Naive thymus-derived CD8-positive, alpha-beta T cell (primary cell): ENCODE results near the gene TMEM201. TPM values are rescaled to one million over a fixed set of nuclear protein-coding genes. Genes with fewer than 3 reads are reported as not detected.

Source experiments
- ATAC-seq, 2 donors: fragments of 150-1000 bp; cut with Tn5 transposase in 1 of 2; sonication (Bioruptor Pico), chemical (Tn5 transposase) in 1 of 2; 1 replicate in 1 of 2; 2 replicates in 1 of 2; pipeline ENCODE4 v1.10.0; 2021; ENCODE audit warnings: mild to moderate bottlenecking in 2 of 2, moderate library complexity in 2 of 2
- POLR2A ChIA-PET: fragments of 350-600 bp; sonication (Branson Sonifier 250); formaldehyde crosslinking; loops from one replicate; lab custom pipeline; 2021; ENCODE audit warnings: antibody characterized with exemption; lab: Charles Lee
- DNase-seq, 10 donors: peaks; one replicate each; pipeline versions ENCODE4 v3.0.0 to v3.0.0-alpha.2; 2020 to 2022
- H3K27ac Mint-ChIP-seq, 10 donors: one replicate each; pipeline ENCODE4 v1.8.0; 2020 to 2022; ENCODE audit warnings: mild to moderate bottlenecking in 10 of 10, mixed read lengths in 10 of 10, moderate library complexity in 4 of 10, inconsistent platforms in 1 of 10
- H3K27me3 Mint-ChIP-seq, 5 donors: one replicate each; pipeline ENCODE4 v1.8.0; 2021 to 2022; ENCODE audit warnings: mixed read lengths in 5 of 5
- H3K36me3 Mint-ChIP-seq, 3 donors: one replicate each; pipeline ENCODE4 v1.8.0; 2020 to 2022; ENCODE audit warnings: mixed read lengths in 3 of 3, mild to moderate bottlenecking in 2 of 3, inconsistent platforms in 1 of 3
- H3K4me1 Mint-ChIP-seq, 4 donors: one replicate each; pipeline ENCODE4 v1.8.0; 2021 to 2022; ENCODE audit warnings: mixed read lengths in 4 of 4
- H3K4me3 Mint-ChIP-seq, 10 donors: one replicate each; pipeline ENCODE4 v1.8.0; 2020 to 2022; ENCODE audit warnings: mild to moderate bottlenecking in 10 of 10, mixed read lengths in 10 of 10, moderate library complexity in 6 of 10, inconsistent platforms in 1 of 10
- H3K9me3 Mint-ChIP-seq, 9 donors: one replicate each; pipeline ENCODE4 v1.8.0; 2020 to 2022; ENCODE audit warnings: mixed read lengths in 9 of 9, mild to moderate bottlenecking in 3 of 9, inconsistent platforms in 1 of 9, moderate library complexity in 1 of 9
- polyA plus RNA-seq, 3 donors: library from polyadenylated mRNA; unstranded; fragments of 300-500 nt; fragmentation: Illumina TruSeq; gene quantifications; one replicate each; pipeline ENCODE4 v1.2.3, GENCODE V29; 2021
- total RNA-seq, 8 experiments: library from RNA in 2 of 8; stranded (reverse) in 2 of 8; gene quantifications; one replicate each; pipeline ENCODE4 v1.2.3 and lab custom pipeline; 2021 to 2026

TMEM201 gene
- total and polyA plus RNA-seq, 5 experiments from 2014 or later, result 0.73 to 9.2 (median 2.2) TPM

GRCh38 chr1:9586147-9586766 lies 2.5 kb upstream of the TMEM201 start:
- peaks cover 0 to 17% (median 4%) of the 10 kb centered on the region in 3 donors for H3K36me3 Mint-ChIP-seq
- peak overlapping the region in 1 of 10 donors; percentile 33 for H3K27ac Mint-ChIP-seq
- H3K4me1 Mint-ChIP-seq, result peaks cover 8 to 19% (median 13%) of the 10 kb centered on the region in 4 donors
- ATAC-seq, result no peak
- POLR2A ChIA-PET, result interaction anchor here (0.5 kb wide), 1 partner anchor 270 kb away, joined by 3 read pairs; no protein-coding TSS in a partner anchor
- no peaks in the 10 kb centered on the region for H3K27me3 Mint-ChIP-seq
- peak overlapping the region in 2 of 10 donors; percentile 7 to 41 for H3K4me3 Mint-ChIP-seq
- H3K9me3 Mint-ChIP-seq, result no peaks in the 10 kb centered on the region
- no peak for DNase-seq

- H3K4me1 Mint-ChIP-seq, result peaks cover 13 to 33% (median 26%) of the 10 kb centered on the region in 4 donors
- no peaks in the 10 kb centered on the region for H3K36me3 Mint-ChIP-seq
- no peaks in the 10 kb centered on the region for H3K27me3 Mint-ChIP-seq
- no peaks in the 10 kb centered on the region for H3K9me3 Mint-ChIP-seq
- H3K27ac Mint-ChIP-seq, result peak overlapping the region in 8 of 10 donors; percentile 19 to 94 (median 78)
- H3K4me3 Mint-ChIP-seq, result peak overlapping the region; percentile 72 to 93 (median 81)
- POLR2A ChIA-PET, result interaction anchor here (0.7 to 1.0 kb wide), 2 partner anchors 62 to 132 kb away, joined by 3 to 4 read pairs; partner anchors contain the start of gene PIK3CD
- peak; percentile 35 to 37 for ATAC-seq
- peak in 8 of 10 donors; percentile 12 to 51 (median 38) for DNase-seq
Measured at GRCh38 chr1:9589144-9589718, 520 bp downstream of the TMEM201 start.

- POLR2A ChIA-PET, result interaction anchor here (0.7 to 1.0 kb wide), 3 partner anchors 62 to 131 kb away, joined by 3 to 4 read pairs (median 3); partner anchors contain the start of gene PIK3CD
- H3K36me3 Mint-ChIP-seq, result no peaks in the 10 kb centered on the region
- H3K4me3 Mint-ChIP-seq, result peak overlapping the region; percentile 72 to 93 (median 81)
- no peaks in the 10 kb centered on the region for H3K27me3 Mint-ChIP-seq
- ATAC-seq (no peak), DNase-seq (no peak)
- no peaks in the 10 kb centered on the region for H3K9me3 Mint-ChIP-seq
- peaks cover 16 to 33% (median 26%) of the 10 kb centered on the region in 4 donors for H3K4me1 Mint-ChIP-seq
- H3K27ac Mint-ChIP-seq, result peak overlapping the region in 8 of 10 donors; percentile 19 to 86 (median 61)
Measured at GRCh38 chr1:9589719-9590157, 1.0 kb downstream of the TMEM201 start.

GRCh38 chr1:9590201-9590600 lies 1.5 kb downstream of the TMEM201 start:
- Mint-ChIP-seq H3K36me3 (no peaks in the 10 kb centered on the region), H3K27ac (peak overlapping the region in 3 of 10 donors; percentile 16 to 62 (median 40)), H3K27me3 (no peaks in the 10 kb centered on the region), H3K9me3 (no peaks in the 10 kb centered on the region), H3K4me3 (peak overlapping the region; percentile 20 to 93 (median 81)), H3K4me1 (peaks cover 16 to 33% (median 26%) of the 10 kb centered on the region in 4 donors)
- POLR2A ChIA-PET, result interaction anchor here (0.5 to 1.0 kb wide), 5 partner anchors 35 to 472 kb away, joined by 3 to 7 read pairs (median 4); partner anchors contain the start of gene PIK3CD
- ATAC-seq, result no peak
- DNase-seq, result no peak

- Mint-ChIP-seq H3K4me3 (peak overlapping the region in 8 of 10 donors; percentile 25 to 93 (median 50)), H3K36me3 (no peaks in the 10 kb centered on the region), H3K27ac (peak overlapping the region in 2 of 10 donors; percentile 40 to 65), H3K27me3 (no peaks in the 10 kb centered on the region), H3K4me1 (peaks cover 16 to 34% (median 26%) of the 10 kb centered on the region in 4 donors), H3K9me3 (no peaks in the 10 kb centered on the region)
- DNase-seq, result no peak
- POLR2A ChIA-PET, result interaction anchor here (0.5 kb wide), 1 partner anchor 34 kb away, joined by 7 read pairs; no protein-coding TSS in a partner anchor
- no peak for ATAC-seq
Measured at GRCh38 chr1:9590945-9591668, 2.4 kb downstream of the TMEM201 start.

GRCh38 chr1:9591669-9592509 lies 3.2 kb downstream of the TMEM201 start:
- no peaks in the 10 kb centered on the region for H3K27me3 Mint-ChIP-seq
- H3K4me3 Mint-ChIP-seq, result peak overlapping the region in 5 of 10 donors; percentile 18 to 66 (median 33)
- H3K36me3 Mint-ChIP-seq, result no peaks in the 10 kb centered on the region
- no peak for DNase-seq
- H3K27ac Mint-ChIP-seq, result peak overlapping the region in 3 of 10 donors; percentile 0 to 62 (median 14)
- peaks cover 16 to 34% (median 26%) of the 10 kb centered on the region in 4 donors for H3K4me1 Mint-ChIP-seq
- POLR2A ChIA-PET, result no interaction called here
- no peak for ATAC-seq
- no peaks in the 10 kb centered on the region for H3K9me3 Mint-ChIP-seq

- DNase-seq (no peak), ATAC-seq (no peak)
- H3K27ac Mint-ChIP-seq, result peak overlapping the region in 2 of 10 donors; percentile 22 to 38
- peaks cover 16 to 34% (median 26%) of the 10 kb centered on the region in 4 donors for H3K4me1 Mint-ChIP-seq
- no peaks in the 10 kb centered on the region for H3K27me3 Mint-ChIP-seq
- no peaks in the 10 kb centered on the region for H3K9me3 Mint-ChIP-seq
- POLR2A ChIA-PET, result interaction anchor here (0.6 to 0.8 kb wide), 2 partner anchors 30 to 194 kb away, joined by 3 to 6 read pairs; no protein-coding TSS in a partner anchor
- no peak overlapping the region for H3K4me3 Mint-ChIP-seq
- no peaks in the 10 kb centered on the region for H3K36me3 Mint-ChIP-seq
Measured at GRCh38 chr1:9592510-9593075, 3.9 kb downstream of the TMEM201 start.

GRCh38 chr1:9593147-9593491 lies 4.4 kb downstream of the TMEM201 start:
- Mint-ChIP-seq H3K4me1 (peaks cover 16 to 33% (median 26%) of the 10 kb centered on the region in 4 donors), H3K4me3 (no peak overlapping the region), H3K9me3 (no peaks in the 10 kb centered on the region), H3K27me3 (no peaks in the 10 kb centered on the region), H3K27ac (peak overlapping the region in 3 of 10 donors; percentile 16 to 38 (median 22)), H3K36me3 (peaks cover 0 to 1% (median 0%) of the 10 kb centered on the region in 3 donors)
- no peak for DNase-seq
- ATAC-seq, result no peak
- POLR2A ChIA-PET, result interaction anchor here (0.6 to 0.8 kb wide), 2 partner anchors 29 to 193 kb away, joined by 3 to 6 read pairs; no protein-coding TSS in a partner anchor

GRCh38 chr1:9593492-9594465 lies 5.1 kb downstream of the TMEM201 start:
- H3K9me3 Mint-ChIP-seq, result no peaks in the 10 kb centered on the region
- H3K4me3 Mint-ChIP-seq, result no peak overlapping the region
- ATAC-seq (no peak), DNase-seq (peak in 3 of 10 donors; percentile 12 to 15 (median 15))
- H3K4me1 Mint-ChIP-seq, result peaks cover 16 to 30% (median 24%) of the 10 kb centered on the region in 4 donors
- peaks cover 0 to 3% (median under 1%) of the 10 kb centered on the region in 3 donors for H3K36me3 Mint-ChIP-seq
- H3K27ac Mint-ChIP-seq, result peak overlapping the region in 1 of 10 donors; percentile 16
- H3K27me3 Mint-ChIP-seq, result no peaks in the 10 kb centered on the region
- POLR2A ChIA-PET, result interaction anchor here (0.7 kb wide), 1 partner anchor 58 kb away, joined by 3 read pairs; the partner anchor contains the start of gene PIK3CD

GRCh38 chr1:9594471-9595155 lies 5.9 kb downstream of the TMEM201 start:
- peaks cover 16 to 29% (median 21%) of the 10 kb centered on the region in 4 donors for H3K4me1 Mint-ChIP-seq
- H3K9me3 Mint-ChIP-seq, result no peaks in the 10 kb centered on the region
- no peak overlapping the region for H3K4me3 Mint-ChIP-seq
- no peak overlapping the region for H3K27ac Mint-ChIP-seq
- no peak for DNase-seq
- ATAC-seq, result no peak
- no peaks in the 10 kb centered on the region for H3K27me3 Mint-ChIP-seq
- POLR2A ChIA-PET, result no interaction called here
- peaks cover 0 to 7% (median 1%) of the 10 kb centered on the region in 3 donors for H3K36me3 Mint-ChIP-seq
